Glomerular visceral epithelial cell (primary cell): Measurements from ENCODE around the gene CTNND2.
"Not testable (repeated sequence)": the region's sequence is repeated elsewhere in the genome, so short reads cannot be mapped to it uniquely, and the experiment has no call there.

Source experiments
- DNase-seq: peaks from one replicate; pipeline ENCODE4 v3.0.0-alpha.2; 2016; ENCODE audit errors: extremely low spot score

CTNND2 gene

DNA sequence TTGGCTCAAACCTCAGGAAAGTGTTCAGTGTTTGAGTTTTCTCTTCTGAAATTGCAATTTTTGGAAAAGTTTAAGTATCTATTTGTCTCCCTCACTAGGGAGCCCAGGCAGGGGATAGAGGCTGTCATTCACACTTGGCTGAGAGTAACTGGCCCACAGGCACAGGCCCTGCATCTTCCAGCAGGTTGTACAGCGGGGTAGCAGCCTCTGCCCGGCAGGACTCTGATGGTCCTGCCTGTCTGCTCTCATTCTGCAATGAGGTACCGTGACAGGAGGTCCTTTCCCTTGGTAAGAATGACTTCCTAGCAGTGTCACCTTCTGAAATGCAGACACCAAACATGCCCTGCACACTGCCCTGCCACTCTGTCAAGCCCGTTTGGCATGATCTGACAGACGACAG, 860.4 kb downstream of the CTNND2 start:
- DNase-seq, result no peak

GRCh38 chr5:11040345-11040744, 863.9 kb downstream of the CTNND2 start:
- no peak for DNase-seq

- no peak for DNase-seq
Measured at GRCh38 chr5:11038772-11039171, 865.5 kb downstream of the CTNND2 start.

DNA sequence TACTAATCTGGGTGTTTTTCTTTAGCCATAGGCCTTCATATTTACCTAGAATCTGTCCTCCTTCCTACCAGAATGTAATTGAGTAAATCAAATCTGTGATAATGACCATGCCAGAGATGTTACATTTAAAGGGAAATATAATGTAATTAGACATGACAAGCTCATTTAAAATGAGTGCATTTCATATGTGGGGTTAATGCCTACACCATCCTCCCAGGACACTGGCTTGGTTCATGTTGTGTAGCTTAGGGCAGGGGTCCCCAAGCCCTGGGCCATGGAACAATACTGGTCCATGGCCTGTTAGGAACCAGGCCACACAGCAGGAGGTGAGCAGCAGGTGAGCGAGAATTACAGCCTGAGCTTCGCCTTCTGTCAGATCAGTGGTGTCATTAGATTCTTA, 866.3 kb downstream of the CTNND2 start:
- no peak for DNase-seq

- DNase-seq, result no peak
Measured at GRCh38 chr5:11037080-11037479, 867.2 kb downstream of the CTNND2 start.

DNA sequence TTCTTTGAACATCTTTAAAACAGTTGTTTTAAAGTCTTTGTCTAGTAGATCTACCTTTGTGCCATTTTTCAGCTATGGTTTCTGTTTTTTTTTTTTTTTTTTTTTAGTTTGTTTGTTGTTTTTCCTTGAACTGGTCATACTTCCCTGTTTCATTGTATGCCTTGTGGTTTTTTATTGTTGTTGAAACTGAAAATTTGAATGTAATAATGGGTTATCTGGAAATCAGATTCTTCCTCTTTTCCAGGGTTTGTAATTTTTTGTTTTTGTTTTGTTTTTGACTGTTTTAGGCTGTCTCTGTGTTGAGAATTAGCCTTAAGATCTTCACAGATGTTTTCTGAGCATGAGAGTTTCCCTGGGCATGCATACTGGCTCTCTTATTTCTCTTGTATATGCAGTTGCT, 873.6 kb downstream of the CTNND2 start:
- DNase-seq, result no peak

GRCh38 chr5:11027660-11028059, 876.6 kb downstream of the CTNND2 start:
- DNase-seq, result no peak

GRCh38 chr5:11026543-11026942, 877.7 kb downstream of the CTNND2 start:
- no peak for DNase-seq

DNA sequence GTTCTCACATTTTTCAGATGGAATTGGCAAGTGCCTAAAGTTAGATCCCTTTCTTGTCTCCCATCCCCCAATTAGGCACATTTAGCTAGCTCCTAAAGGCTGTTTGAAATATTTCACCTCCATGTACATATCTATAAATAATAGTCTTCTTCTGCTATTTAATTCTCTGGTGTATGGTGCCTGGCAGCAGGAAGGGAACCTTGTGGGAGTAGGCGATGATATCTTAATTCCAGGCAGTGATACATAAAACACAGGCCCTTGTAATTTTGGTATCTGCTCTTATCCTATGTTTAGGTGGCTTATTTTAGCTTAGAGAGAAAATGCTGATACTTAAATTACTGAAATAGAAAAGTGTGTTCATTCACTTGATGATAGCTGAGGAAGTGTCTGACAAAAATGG, 880.3 kb downstream of the CTNND2 start:
- no peak for DNase-seq

DNA sequence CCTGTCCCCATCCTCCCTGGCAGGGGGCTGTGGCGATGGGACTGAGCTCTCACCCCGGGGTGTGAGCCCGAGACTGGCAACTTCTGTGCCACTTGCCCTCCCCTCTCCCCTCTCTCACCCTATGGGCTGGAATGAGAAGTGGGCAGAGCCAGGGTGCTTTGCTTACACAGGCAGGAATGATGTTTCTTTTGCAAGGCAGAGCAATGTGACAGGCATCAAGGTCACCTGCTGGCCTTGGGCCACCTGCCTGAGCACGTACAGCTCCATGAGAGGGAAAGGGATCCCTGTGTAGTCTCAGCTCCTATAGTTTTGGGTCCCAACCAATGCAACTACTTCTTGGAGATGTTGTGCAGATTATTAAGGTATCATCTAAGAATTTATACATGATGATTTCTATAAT, 890.5 kb downstream of the CTNND2 start:
- DNase-seq, result no peak

- DNase-seq, result no peak
Measured at GRCh38 chr5:11012295-11012694, 892.0 kb downstream of the CTNND2 start.

DNA sequence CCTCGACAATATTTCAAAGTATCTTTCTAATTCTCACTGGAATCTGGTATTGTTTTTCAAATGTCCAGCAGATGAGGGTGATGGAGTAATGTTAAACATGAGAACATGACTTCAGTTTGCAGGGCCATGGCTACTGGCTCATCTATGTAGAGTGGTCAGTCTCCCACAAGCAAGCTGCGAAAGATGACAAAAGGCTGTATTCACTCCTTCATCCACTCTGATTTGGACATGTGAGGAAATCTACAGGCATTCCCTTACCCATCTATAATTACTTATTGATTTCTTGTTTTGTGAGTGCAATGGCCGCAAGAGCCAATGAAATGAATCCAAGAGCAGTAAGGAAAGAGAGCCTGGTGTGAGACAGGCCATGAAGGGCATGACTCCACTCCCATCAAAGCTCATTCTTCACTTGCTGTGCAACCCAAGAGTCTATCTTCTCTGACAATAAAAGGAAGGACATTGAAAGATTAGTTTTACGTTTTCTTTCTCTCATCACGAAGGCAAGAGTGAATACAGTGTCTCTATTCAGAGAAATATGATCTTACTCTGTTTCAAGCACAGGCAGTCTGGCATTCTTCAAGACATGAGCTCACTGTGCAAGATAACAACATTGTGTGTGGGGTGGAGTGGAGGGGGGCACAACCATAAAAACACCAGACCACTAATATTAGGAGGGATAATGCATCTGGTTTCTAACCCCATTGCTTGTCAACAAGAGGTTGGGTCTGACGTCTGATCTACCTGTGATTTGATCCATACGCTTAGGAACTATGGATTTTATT, 893.6 kb downstream of the CTNND2 start:
- DNase-seq, result no peak

DNA sequence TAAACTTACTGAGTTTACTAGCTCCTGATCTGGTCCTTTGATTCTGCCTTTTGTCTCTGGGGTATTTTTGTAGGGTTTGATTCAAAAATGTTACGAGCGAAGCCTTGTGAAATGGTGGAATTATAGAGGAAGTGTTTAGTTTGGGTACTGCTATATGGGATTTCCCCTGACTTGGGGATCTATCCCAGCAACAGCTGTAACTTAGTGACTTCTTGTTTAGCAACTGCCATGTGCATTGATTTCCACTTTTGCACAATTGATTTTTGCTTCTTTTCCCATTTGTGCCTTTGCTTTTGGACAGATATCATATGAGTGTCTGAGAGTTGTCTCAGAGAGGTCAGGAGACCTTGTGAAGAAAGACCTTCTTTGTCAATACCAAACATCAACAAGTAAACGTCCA, 894.7 kb downstream of the CTNND2 start:
- DNase-seq, result no peak

GRCh38 chr5:11007269-11007870, 896.9 kb downstream of the CTNND2 start:
- peak; percentile 2 for DNase-seq

GRCh38 chr5:11004523-11004922, 899.7 kb downstream of the CTNND2 start:
- DNase-seq, result not testable (repeated sequence)

DNA sequence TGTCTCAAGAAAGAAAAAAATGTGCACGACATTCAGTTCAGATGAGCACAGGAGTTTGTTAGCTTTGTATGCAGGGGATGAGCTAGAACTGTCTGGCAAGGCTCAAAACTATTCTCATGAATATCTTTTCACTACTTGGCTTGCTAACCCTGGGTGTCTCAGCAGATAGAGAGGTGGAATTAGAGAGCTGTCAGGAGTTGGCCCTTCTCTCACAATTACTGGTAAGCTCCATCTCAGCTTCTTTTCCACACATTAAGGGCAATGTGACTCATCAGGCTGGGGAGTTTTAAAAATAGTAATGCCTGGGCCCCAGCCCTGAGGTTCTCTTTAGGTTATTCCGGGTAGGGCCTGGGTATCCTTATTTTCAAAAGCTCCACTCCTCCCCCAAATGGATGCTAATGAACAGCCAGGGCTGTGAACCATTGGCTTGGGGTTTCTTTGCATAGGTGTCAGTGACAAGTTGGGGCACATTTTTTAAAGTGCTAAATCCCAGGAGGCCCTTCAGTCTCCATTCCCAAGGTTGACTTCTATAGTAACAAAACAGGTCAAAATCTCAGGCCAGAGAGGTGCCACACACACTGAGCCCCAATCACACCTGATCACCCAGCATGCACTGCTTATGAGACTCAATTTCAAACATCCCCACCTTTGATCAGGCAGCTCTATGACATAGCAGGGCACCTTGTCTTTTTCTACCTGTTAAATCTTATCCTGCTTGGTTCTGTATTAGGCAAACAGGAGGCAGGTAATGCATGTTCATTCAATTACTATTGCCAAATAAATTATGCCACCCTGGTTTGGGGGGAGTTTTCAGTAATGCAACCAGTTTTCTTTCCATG, 903.5 kb downstream of the CTNND2 start:
- DNase-seq, result no peak

GRCh38 chr5:10999714-11000113, 904.5 kb downstream of the CTNND2 start:
- DNase-seq, result no peak

DNA sequence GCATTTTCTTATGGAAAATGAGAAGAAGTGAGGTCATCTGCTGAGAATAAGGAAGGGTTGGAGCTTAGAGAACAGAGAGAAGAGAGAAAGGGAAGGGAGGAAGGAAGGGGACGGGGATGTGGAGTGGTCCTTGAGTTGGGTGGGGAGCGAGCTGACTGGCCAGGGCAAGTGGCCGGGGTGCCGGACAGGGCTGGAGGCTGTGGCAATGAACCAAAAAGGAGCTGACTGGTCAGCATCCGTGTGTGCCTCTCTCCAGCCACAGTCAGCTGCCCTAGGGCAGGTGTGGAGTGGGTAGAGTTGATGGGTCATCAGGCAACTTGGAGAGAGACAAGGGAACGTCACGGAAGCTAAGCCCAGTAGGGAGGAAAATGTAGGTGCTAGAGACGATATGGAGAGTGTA, 908.4 kb downstream of the CTNND2 start:
- no peak for DNase-seq

GRCh38 chr5:10994091-10994986, 909.9 kb downstream of the CTNND2 start:
- no peak for DNase-seq

DNA sequence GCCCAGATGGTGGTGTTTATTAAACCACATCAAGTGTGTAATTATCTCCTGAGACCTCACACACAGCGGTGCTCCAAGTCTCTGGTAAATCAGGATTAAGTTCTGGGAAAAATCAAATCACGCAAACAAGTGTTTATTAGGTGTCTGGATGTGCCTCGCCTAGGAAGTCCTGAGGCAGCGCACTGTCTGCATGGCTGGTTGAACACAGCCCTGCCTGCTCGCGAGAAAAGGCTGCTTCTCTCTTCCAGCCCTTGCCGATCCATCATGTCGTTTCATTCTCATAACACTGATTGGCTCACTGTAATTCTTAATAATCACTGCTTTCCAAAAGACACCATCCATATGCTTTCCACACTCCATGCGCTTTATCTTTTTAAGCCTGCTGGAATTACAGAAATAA, 913.6 kb downstream of the CTNND2 start:
- no peak for DNase-seq

DNA sequence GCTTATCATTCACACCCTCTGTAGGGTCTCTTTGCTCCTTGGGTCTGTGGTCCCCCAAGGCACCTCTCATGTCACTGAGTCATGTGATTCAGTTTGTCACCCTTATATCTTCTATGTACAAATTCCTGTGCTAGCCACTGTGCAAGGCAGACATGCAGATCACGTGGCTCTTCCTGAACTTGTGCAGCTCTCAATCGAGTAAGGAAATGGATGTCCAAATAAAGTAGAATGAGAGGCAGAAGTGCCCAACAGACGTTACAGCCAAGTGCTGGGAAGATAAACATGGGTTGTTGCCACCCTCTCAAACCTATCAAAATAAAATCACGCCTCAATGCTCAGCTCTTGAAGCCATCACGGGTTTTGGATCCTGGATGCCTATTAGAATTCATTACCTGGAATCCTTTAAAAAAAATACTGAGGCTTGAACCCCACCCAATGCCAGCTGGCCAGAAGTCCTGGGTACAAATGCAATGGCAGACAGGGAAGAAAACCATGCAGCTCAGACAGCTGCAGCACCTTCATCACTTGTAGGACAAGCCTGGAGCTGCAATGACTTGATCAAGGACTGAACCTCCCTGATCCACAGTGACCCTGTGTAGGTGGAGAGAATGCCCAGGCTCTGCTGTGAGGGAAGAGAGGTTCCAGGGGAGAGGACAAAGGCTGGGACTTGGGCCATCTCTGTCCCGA, 914.5 kb downstream of the CTNND2 start:
- no peak for DNase-seq
